ENCODE measurements around the gene BMX. TPM values are rescaled to one million over a fixed set of nuclear protein-coding genes. Genes with fewer than 3 reads are reported as not detected.

The BMX gene
- total and polyA plus RNA-seq, 8 donors: 1.5 to 5.8 (median 2.5) TPM

DNA sequence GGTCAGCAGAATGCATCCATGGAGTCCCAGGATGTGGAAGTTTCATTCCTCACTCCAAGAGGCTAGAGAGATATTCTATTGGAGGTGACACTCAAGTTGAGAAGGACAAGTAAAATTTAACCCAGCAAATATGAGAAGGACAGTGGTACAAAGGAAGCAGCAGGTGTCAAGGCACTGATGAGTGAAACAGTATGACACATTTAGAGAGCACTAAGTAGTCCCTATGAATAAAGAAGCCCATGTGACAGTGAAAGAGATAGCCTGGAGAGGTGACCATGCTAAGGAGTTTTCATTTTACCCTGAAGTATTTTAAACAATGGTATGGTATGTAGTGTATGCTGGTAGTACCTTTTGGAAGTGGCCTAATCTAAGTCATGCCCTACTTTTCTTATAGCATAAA is 9.2 kb downstream of the BMX start:
- H3K27ac ChIP-seq: no peak overlapping the region
- intact Hi-C loops (cut with DNase I): no loop called here
- H3K9me3 ChIP-seq: no peaks in the 10 kb centered on the region
- peaks cover 0 to 9% of the 10 kb centered on the region in 2 donors for H3K27me3 ChIP-seq
- ATAC-seq (no peak), DNase-seq (no peak)
- TF ChIP-seq, protein P1, sequence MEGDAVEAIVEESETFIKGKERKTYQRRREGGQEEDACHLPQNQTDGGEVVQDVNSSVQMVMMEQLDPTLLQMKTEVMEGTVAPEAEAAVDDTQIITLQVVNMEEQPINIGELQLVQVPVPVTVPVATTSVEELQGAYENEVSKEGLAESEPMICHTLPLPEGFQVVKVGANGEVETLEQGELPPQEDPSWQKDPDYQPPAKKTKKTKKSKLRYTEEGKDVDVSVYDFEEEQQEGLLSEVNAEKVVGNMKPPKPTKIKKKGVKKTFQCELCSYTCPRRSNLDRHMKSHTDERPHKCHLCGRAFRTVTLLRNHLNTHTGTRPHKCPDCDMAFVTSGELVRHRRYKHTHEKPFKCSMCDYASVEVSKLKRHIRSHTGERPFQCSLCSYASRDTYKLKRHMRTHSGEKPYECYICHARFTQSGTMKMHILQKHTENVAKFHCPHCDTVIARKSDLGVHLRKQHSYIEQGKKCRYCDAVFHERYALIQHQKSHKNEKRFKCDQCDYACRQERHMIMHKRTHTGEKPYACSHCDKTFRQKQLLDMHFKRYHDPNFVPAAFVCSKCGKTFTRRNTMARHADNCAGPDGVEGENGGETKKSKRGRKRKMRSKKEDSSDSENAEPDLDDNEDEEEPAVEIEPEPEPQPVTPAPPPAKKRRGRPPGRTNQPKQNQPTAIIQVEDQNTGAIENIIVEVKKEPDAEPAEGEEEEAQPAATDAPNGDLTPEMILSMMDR (IDR thresholded peaks at IDR 0.05): no peak
- H3K4me3 ChIP-seq: no peak overlapping the region
- H3K36me3 ChIP-seq: no peaks in the 10 kb centered on the region
- no peaks in the 10 kb centered on the region for H3K4me1 ChIP-seq

DNA sequence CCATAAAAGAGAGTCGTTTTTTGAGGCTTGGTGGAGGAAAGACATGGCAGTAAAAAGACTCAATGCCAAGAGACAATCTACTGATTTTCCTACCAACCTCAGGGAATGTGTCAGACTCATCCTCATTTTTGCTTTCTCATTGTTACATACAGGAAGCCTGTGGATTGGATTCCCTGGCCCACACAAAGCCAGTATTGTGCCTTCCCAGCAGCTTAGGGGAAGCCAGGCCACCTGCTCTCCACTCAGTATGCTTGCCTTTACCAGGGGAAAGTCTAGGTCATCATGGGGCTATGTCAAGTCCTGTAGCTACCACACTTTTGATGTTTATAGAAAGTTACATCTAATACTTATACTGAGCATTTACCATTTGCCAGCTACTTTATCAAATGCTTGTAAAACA is 11.0 kb downstream of the BMX start:
- DNase-seq (no peak), ATAC-seq (no peak)
- H3K4me3 ChIP-seq: no peak overlapping the region
- H3K27ac ChIP-seq: no peak overlapping the region
- intact Hi-C loops (cut with DNase I): no loop called here
- H3K4me1 ChIP-seq: no peaks in the 10 kb centered on the region
- TF ChIP-seq, protein P1 (IDR thresholded peaks at IDR 0.05): no peak
- no peaks in the 10 kb centered on the region for H3K9me3 ChIP-seq
- no peaks in the 10 kb centered on the region for H3K36me3 ChIP-seq
- peaks cover 0 to 11% of the 10 kb centered on the region in 2 donors for H3K27me3 ChIP-seq

DNA sequence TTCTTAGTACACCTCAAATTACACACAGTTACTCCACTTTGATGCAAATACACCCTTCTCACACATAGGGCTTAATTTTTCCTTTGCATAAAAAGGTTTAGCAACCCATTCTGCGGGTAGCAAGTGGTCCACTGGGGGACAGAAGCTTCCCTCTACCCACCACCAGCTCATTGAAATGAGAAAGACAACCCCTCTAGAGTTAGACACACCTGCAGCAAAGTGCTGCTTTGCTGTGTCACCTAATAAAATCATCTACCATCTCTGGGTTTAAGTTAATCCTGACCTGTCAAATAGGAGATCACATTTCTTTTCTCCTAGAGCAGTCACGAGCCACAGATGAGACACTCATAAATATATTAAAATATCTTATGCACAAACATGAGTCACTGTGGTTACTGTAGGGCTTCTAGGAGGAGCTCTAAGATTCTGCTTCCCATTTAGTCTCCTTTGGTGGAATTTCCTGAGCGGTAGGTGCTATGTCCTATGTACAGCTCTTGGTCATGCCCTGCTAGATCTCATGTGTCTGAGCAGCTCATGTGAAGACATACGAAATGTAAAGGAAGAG is 11.9 kb downstream of the BMX start:
- no peak overlapping the region for H3K4me3 ChIP-seq
- H3K27me3 ChIP-seq: peaks cover 0 to 11% of the 10 kb centered on the region in 2 donors
- no peak overlapping the region for H3K27ac ChIP-seq
- H3K4me1 ChIP-seq: no peaks in the 10 kb centered on the region
- no peak for ATAC-seq
- no peaks in the 10 kb centered on the region for H3K9me3 ChIP-seq
- TF ChIP-seq, protein P1 (IDR thresholded peaks at IDR 0.05): no peak
- no peaks in the 10 kb centered on the region for H3K36me3 ChIP-seq
- intact Hi-C loops (cut with DNase I): no loop called here
- DNase-seq: no peak

DNA sequence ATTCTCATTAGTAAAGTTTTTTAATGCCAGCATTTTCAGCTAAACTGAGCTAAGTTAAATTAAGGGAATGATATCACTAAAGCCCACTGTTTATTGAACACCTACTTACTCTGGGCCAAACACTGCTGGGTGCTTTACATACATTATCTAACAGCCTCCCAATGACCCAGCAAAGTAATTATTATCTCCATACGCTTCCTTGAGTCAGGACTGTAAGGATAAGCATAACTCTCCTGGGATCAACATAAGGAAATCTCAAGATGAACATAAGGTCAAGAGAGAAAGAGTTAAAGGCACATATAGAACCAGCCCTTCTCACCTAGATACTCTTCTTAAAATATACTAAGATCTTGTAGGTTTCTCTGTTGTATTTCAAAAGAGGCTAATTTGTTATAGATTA is 13.7 kb downstream of the BMX start:
- DNase-seq (no peak), ATAC-seq (no peak)
- intact Hi-C loops (cut with DNase I): no loop called here
- H3K36me3 ChIP-seq: no peaks in the 10 kb centered on the region
- TF ChIP-seq, protein P1 (IDR thresholded peaks at IDR 0.05): no peak
- H3K27me3 ChIP-seq: peaks cover 0 to 10% of the 10 kb centered on the region in 2 donors
- no peaks in the 10 kb centered on the region for H3K9me3 ChIP-seq
- no peak overlapping the region for H3K4me3 ChIP-seq
- H3K27ac ChIP-seq: no peak overlapping the region
- H3K4me1 ChIP-seq: no peaks in the 10 kb centered on the region

DNA sequence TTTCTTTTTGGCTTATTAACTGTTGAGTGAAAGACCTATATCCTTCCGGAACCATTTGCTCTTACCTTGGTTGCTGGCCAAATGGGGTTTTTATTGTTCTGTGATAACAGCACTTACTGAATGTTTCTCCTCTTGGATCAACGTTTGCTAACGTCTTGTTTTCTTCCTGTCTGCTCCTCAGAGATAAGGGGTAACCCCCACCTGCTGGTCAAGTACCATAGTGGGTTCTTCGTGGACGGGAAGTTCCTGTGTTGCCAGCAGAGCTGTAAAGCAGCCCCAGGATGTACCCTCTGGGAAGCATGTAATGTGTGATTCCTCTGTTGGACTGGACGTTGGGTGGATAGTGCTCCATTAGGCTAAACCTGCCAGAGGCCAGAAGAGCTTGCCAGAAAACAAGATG is 15.3 kb downstream of the BMX start:
- Histone ChIP-seq H3K9me3 (no peaks in the 10 kb centered on the region), H3K27me3 (peaks cover 0 to 3% of the 10 kb centered on the region in 2 donors), H3K4me1 (no peaks in the 10 kb centered on the region), H3K4me3 (no peak overlapping the region), H3K27ac (no peak overlapping the region), H3K36me3 (no peaks in the 10 kb centered on the region)
- intact Hi-C loops (cut with DNase I): no loop called here
- TF ChIP-seq, protein P1 (IDR thresholded peaks at IDR 0.05): no peak
- ATAC-seq (no peak), DNase-seq (peak in 1 of 4 donors; percentile 4)

Measured in left lung (tissue), 10 donors.